ENCODE results near the gene KCNN2.

KCNN2 gene

DNA sequence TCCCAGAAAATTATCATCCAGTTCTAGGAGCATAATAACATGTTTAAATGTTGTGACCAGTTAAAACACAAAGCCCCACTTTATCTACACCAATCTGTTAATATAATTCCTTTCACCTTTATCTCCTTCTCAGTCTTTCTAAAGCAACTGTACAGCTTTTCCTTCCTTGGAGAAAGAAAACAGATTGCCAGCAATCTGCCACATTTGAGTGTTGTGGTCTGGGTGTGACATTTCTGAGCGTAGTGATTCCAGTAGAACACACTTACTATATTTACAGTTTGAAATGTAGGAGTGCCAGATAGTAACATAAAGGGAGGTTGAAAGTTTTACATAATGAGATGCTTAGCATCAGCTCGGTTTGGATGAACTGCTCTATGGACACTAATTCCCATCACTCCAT lies 76.1 kb downstream of the KCNN2 start (continued):
- TF ChIP-seq EGR2 (tag by site-specific recombination; IDR thresholded peaks at IDR 0.05; ENCODE audit: low read depth) (no peak), ZFP41 (tag by site-specific recombination; IDR thresholded peaks at IDR 0.05; ENCODE audit: borderline replicate concordance) (no peak), ZNF658 (tag by site-specific recombination; IDR thresholded peaks at IDR 0.05) (no peak)

DNA sequence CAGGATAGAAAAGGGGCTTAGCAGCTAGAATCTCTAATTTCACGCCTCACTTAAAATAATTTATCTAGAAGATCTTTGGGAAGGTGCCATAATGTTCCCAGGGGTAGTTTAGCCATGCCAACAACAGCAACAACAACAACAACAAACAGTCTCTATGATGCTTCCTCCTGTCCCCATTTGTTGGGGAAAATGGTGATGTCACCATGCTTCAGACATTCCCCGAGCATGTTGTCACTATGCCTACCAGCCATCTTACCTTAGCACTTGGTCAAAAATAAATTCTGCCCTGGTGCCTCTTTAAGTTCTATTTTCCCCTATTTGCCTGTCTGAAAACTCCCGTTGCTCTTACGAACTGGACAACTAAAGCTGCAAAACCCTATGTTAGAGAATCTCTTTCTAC lies 76.6 kb downstream of the KCNN2 start:
- Histone ChIP-seq H3K27ac (ENCODE audit: extremely low read depth, low read depth, low read length) (no peak overlapping the region), H3K4me1 (ENCODE audit: control insufficient read depth, insufficient read depth, low read length) (no peaks in the 10 kb centered on the region), H3K9me3 (ENCODE audit: control insufficient read depth, insufficient read depth, low read depth, low read length) (no peaks in the 10 kb centered on the region), H3K36me3 (ENCODE audit: control insufficient read depth in 2 of 2, insufficient read depth in 1 of 2, low read length in 2 of 2) (no peaks in the 10 kb centered on the region), H3K4me3 (ENCODE audit: low read depth, low read length) (no peak overlapping the region)
- TF ChIP-seq ZNF777 (tag by site-specific recombination; IDR thresholded peaks at IDR 0.05; ENCODE audit: borderline replicate concordance) = no peak
- no peak for TF ChIP-seq ZNF24 (tag by site-specific recombination; IDR thresholded peaks at IDR 0.05)
- no peak for TF ChIP-seq ZNF747 (tag by site-specific recombination; IDR thresholded peaks at IDR 0.05)
- TF ChIP-seq TRIM28 (IDR thresholded peaks at IDR 0.05; ENCODE audit: borderline replicate concordance, low read length) = no peak
- no peak for TF ChIP-seq ZNF223 (tag by site-specific recombination; IDR thresholded peaks at IDR 0.05)
- TF ChIP-seq ZSCAN30 (tag by site-specific recombination; IDR thresholded peaks at IDR 0.05) = no peak
- no peak for TF ChIP-seq ZNF654 (tag by site-specific recombination; IDR thresholded peaks at IDR 0.05; ENCODE audit: low read depth)
- no peak for TF ChIP-seq ZNF530 (tag by site-specific recombination; IDR thresholded peaks at IDR 0.05; ENCODE audit: low read depth)
- no peak for TF ChIP-seq ZNF239 (tag by site-specific recombination; IDR thresholded peaks at IDR 0.05)
- TF ChIP-seq, protein P1, sequence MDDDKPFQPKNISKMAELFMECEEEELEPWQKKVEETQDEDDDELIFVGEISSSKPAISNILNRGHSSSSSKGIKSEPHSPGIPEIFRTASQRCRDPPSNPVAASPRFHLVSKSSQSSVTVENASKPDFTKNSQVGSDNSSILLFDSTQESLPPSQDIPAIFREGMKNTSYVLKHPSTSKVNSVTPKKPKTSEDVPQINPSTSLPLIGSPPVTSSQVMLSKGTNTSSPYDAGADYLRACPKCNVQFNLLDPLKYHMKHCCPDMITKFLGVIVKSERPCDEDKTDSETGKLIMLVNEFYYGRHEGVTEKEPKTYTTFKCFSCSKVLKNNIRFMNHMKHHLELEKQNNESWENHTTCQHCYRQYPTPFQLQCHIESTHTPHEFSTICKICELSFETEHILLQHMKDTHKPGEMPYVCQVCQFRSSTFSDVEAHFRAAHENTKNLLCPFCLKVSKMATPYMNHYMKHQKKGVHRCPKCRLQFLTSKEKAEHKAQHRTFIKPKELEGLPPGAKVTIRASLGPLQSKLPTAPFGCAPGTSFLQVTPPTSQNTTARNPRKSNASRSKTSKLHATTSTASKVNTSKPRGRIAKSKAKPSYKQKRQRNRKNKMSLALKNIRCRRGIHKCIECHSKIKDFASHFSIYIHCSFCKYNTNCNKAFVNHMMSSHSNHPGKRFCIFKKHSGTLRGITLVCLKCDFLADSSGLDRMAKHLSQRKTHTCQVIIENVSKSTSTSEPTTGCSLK (tag by site-specific recombination; IDR thresholded peaks at IDR 0.05) = no peak
- TF ChIP-seq, protein P2, sequence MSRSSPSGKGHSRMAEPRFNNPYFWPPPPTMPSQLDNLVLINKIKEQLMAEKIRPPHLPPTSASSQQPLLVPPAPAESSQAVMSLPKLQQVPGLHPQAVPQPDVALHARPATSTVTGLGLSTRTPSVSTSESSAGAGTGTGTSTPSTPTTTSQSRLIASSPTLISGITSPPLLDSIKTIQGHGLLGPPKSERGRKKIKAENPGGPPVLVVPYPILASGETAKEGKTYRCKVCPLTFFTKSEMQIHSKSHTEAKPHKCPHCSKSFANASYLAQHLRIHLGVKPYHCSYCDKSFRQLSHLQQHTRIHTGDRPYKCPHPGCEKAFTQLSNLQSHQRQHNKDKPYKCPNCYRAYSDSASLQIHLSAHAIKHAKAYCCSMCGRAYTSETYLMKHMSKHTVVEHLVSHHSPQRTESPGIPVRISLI (tag by site-specific recombination; IDR thresholded peaks at IDR 0.05) = no peak
- TF ChIP-seq ZNF404 (tag by site-specific recombination; IDR thresholded peaks at IDR 0.05) = no peak
- TF ChIP-seq, protein P3, sequence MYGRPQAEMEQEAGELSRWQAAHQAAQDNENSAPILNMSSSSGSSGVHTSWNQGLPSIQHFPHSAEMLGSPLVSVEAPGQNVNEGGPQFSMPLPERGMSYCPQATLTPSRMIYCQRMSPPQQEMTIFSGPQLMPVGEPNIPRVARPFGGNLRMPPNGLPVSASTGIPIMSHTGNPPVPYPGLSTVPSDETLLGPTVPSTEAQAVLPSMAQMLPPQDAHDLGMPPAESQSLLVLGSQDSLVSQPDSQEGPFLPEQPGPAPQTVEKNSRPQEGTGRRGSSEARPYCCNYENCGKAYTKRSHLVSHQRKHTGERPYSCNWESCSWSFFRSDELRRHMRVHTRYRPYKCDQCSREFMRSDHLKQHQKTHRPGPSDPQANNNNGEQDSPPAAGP (tag by site-specific recombination; IDR thresholded peaks at IDR 0.05) = no peak
- CTCF ChIA-PET = interaction anchor here (2.5 kb wide), 1 partner anchor 12 kb away, joined by 8 read pairs; no protein-coding TSS in a partner anchor
- POLR2A ChIA-PET = no interaction called here

DNA sequence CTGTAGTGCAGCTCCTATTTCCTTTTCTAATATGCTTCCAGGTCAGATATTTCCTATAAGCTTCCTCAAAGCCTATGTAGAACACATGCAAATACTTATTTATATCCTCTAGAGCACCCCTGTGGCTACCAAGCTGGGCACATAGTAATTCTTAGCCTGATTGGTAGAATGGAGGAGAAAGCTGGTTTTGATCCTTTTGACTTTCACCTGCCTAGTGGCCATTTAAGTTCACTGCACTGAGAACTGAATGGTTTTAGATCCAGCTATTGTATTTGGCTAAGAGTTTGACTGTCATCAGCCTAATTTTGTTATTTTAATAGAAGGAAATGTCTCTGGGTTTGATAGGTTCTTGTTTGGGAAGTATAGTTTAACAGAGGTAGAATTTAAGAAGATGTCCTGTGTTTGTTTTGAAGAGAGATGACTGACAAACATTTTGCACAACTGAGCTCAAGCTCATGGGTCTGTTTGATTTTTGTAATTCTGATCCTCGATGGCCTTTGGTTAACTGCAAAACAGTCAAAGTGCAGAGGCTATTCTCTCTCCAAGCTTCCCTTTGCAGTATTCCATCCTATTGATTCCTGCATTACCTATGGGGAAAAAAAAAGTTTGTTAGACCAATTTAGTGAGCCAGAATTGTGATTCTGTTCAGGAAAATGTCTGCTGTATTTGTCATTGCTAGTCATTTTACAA lies 85.4 kb downstream of the KCNN2 start:
- Histone ChIP-seq H3K36me3 (ENCODE audit: control insufficient read depth in 2 of 2, insufficient read depth in 1 of 2, low read length in 2 of 2) (no peaks in the 10 kb centered on the region), H3K9me3 (ENCODE audit: control insufficient read depth, insufficient read depth, low read depth, low read length) (no peaks in the 10 kb centered on the region), H3K27ac (ENCODE audit: extremely low read depth, low read depth, low read length) (no peak overlapping the region), H3K4me3 (ENCODE audit: low read depth, low read length) (no peak overlapping the region), H3K4me1 (ENCODE audit: control insufficient read depth, insufficient read depth, low read length) (no peaks in the 10 kb centered on the region)
- ChIA-PET CTCF (interaction anchor here (0.8 to 2.3 kb wide), 6 partner anchors 19 to 835 kb away, joined by 3 to 13 read pairs (median 3); no protein-coding TSS in a partner anchor), POLR2A (no interaction called here)
- TF ChIP-seq ZNF830 (tag by site-specific recombination; IDR thresholded peaks at IDR 0.05; ENCODE audit: low read depth) (no peak), ZNF175 (tag by site-specific recombination; IDR thresholded peaks at IDR 0.05) (no peak), ZNF48 (tag by site-specific recombination; IDR thresholded peaks at IDR 0.05) (no peak), ZNF146 (tag by site-specific recombination; IDR thresholded peaks at IDR 0.05) (no peak), ZNF510 (tag by site-specific recombination; IDR thresholded peaks at IDR 0.05; ENCODE audit: insufficient replicate concordance) (no peak), ZBTB48 (tag by site-specific recombination; IDR thresholded peaks at IDR 0.05) (no peak)
- TF ChIP-seq, protein P4, sequence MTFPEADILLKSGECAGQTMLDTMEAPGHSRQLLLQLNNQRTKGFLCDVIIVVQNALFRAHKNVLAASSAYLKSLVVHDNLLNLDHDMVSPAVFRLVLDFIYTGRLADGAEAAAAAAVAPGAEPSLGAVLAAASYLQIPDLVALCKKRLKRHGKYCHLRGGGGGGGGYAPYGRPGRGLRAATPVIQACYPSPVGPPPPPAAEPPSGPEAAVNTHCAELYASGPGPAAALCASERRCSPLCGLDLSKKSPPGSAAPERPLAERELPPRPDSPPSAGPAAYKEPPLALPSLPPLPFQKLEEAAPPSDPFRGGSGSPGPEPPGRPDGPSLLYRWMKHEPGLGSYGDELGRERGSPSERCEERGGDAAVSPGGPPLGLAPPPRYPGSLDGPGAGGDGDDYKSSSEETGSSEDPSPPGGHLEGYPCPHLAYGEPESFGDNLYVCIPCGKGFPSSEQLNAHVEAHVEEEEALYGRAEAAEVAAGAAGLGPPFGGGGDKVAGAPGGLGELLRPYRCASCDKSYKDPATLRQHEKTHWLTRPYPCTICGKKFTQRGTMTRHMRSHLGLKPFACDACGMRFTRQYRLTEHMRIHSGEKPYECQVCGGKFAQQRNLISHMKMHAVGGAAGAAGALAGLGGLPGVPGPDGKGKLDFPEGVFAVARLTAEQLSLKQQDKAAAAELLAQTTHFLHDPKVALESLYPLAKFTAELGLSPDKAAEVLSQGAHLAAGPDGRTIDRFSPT (tag by site-specific recombination; IDR thresholded peaks at IDR 0.05) = no peak
